Breast epithelium (tissue), 4 donors: Measurements from ENCODE around the gene PDCD2. TPM values are rescaled to one million over a fixed set of nuclear protein-coding genes. Genes with fewer than 3 reads are reported as not detected.

Experiments
- DNase-seq, 2 donors: peaks; one replicate each; pipeline ENCODE4 v3.0.0-alpha.2; 2019; ENCODE audit warnings: low spot score in 2 of 2
- H3K27ac ChIP-seq, 2 donors: fragments of 200-600 bp; sonication (generic) in 1 of 2; one replicate each; pipeline ENCODE4 v1.5.1; 2016 to 2019; ENCODE audit warnings: mild to moderate bottlenecking in 1 of 2
- H3K27me3 ChIP-seq, 2 donors: fragments of 200-600 bp; sonication (generic) in 1 of 2; one replicate each; pipeline versions ENCODE4 v1.5.1 to v1.6.0; 2017 to 2019; ENCODE audit warnings: control low read depth in 1 of 2, mild to moderate bottlenecking in 1 of 2
- H3K36me3 ChIP-seq: fragments of 200-600 bp; one replicate; pipeline ENCODE4 v1.5.1; 2019
- H3K4me1 ChIP-seq, 2 donors: fragments of 200-600 bp; sonication (generic); one replicate each; pipeline ENCODE4 v1.5.1; 2016 to 2019; ENCODE audit warnings: control low read depth in 1 of 2
- H3K4me3 ChIP-seq, 3 donors: fragments of 200-600 bp; sonication (generic); 1 replicate in 2 of 3; 2 replicates in 1 of 3; pipeline ENCODE4 v1.5.1; 2016 to 2019; ENCODE audit warnings: mild to moderate bottlenecking in 3 of 3, moderate library complexity in 2 of 3
- H3K9me3 ChIP-seq, 2 donors: fragments of 200-600 bp; sonication (generic) in 1 of 2; one replicate each; pipeline ENCODE4 v1.5.1; 2016 to 2019; ENCODE audit warnings: control low read depth in 1 of 2
- CTCF ChIP-seq, 3 donors: fragments of 450-650 bp; IDR thresholded peaks; one replicate each; pipeline ENCODE4 v1.5.1; 2016 to 2017; ENCODE audit warnings: antibody characterized with exemption in 3 of 3, mild to moderate bottlenecking in 3 of 3, moderate library complexity in 3 of 3
- POLR2A ChIP-seq: fragments of 450-650 bp; IDR thresholded peaks from one replicate; pipeline ENCODE4 v1.6.1; 2016; ENCODE audit warnings: antibody characterized with exemption, mild to moderate bottlenecking, moderate library complexity
- POLR2AphosphoS5 ChIP-seq, 3 donors: sonication (generic); formaldehyde crosslinking; IDR thresholded peaks; one replicate each; pipeline ENCODE4 v1.6.1; 2017; ENCODE audit warnings: antibody characterized with exemption in 3 of 3
- intact Hi-C: fragments of 100-400 bp; cut with DNase I; formaldehyde crosslinking; loops from one replicate; pipeline ENCODE4 v1.15.1; 2023; ENCODE audit warnings: low total_unique reads
- total RNA-seq, 3 donors: library from RNA; depleted of rRNA; stranded (reverse); fragments of >200 nt; gene quantifications; one replicate each; pipeline ENCODE4 v1.1.0, GENCODE V29; 2016

PDCD2 gene
- total RNA-seq, 3 donors from 2014 or later = 54.4 to 67.8 (median 64.6) TPM

- no peaks in the 10 kb centered on the region for H3K36me3 ChIP-seq
- H3K4me3 ChIP-seq = no peak overlapping the region
- no peak for DNase-seq
- no peaks in the 10 kb centered on the region for H3K27me3 ChIP-seq
- no peak overlapping the region for H3K27ac ChIP-seq
- peaks cover 0 to 4% of the 10 kb centered on the region in 2 donors for H3K4me1 ChIP-seq
- TF ChIP-seq POLR2AphosphoS5 (IDR thresholded peaks at IDR 0.05) = no peak
- no peak for TF ChIP-seq POLR2A
- no peak for TF ChIP-seq CTCF (IDR thresholded peaks at IDR 0.05)
- intact Hi-C loops = no loop called here
- no peaks in the 10 kb centered on the region for H3K9me3 ChIP-seq
Measured at GRCh38 chr6:170545405-170545804, 39.0 kb downstream of the PDCD2 start.

DNA sequence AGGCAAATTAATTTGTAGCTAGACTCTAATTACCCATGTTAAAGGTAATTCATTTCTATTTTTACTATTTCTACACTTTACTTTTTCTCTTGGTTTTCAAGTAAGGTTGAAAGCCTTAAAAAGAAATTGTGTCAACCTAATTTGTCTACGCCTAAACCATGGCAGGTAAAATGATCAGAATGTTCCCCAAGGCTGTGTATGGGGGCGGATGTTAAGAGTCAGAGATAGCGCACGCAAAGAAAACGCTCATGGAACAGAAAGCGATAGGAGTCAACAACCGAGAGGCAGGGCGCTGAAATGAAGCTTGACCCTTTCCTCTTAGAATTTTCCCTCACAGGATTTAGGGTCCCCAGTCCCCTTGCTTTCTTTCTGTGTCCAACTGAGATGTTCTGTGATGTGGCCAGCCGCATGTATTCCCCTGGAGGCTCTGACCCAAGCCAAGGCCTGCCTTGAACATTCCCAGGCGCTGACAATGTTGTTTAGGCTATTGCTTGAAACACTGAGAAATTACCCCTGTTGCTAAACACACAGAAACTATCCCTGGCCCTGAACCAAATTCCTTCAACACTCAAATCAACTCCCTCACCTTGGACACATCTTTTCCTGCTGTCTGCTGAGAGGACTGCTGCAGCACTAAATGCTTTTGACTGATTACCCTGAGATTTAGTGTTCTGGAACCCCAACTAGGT is 42.3 kb downstream of the PDCD2 start:
- TF ChIP-seq POLR2AphosphoS5 (IDR thresholded peaks at IDR 0.05) (no peak), CTCF (IDR thresholded peaks at IDR 0.05) (no peak), POLR2A (no peak)
- H3K27ac ChIP-seq = peak overlapping the region in 1 of 2 donors; percentile 33
- intact Hi-C loops = no loop called here

DNA sequence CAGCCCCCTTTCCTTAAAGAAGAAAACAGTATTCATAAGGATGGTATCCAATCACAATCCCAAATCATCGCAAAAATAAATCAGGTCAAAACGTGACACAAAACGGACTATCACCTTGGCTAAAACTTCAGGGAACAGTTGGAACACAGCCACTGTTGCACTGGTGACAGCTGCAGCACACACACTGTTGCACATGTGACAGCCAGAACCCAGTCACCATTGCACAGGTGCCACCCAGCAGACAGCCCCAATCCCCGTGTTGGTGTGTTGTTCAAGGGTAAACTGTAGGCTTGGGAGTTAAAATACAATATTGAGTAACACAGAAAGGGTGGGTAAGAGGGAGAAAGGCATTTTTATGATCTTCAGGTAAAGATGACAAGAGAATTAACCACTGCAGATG is 47.1 kb downstream of the PDCD2 start:
- no peaks in the 10 kb centered on the region for H3K4me1 ChIP-seq
- TF ChIP-seq POLR2AphosphoS5 (IDR thresholded peaks at IDR 0.05) (no peak), CTCF (IDR thresholded peaks at IDR 0.05) (no peak), POLR2A (no peak)
- no peaks in the 10 kb centered on the region for H3K9me3 ChIP-seq
- intact Hi-C loops = no loop called here
- H3K4me3 ChIP-seq = no peak overlapping the region
- no peak for DNase-seq
- peaks cover 8% of the 10 kb centered on the region for H3K36me3 ChIP-seq
- H3K27me3 ChIP-seq = no peaks in the 10 kb centered on the region
- H3K27ac ChIP-seq = no peak overlapping the region

More for the DNA sequence above, 42.3 kb downstream of the PDCD2 start:
- DNase-seq = no peak
- H3K36me3 ChIP-seq = no peaks in the 10 kb centered on the region
- no peak overlapping the region for H3K4me3 ChIP-seq
- H3K27me3 ChIP-seq = no peaks in the 10 kb centered on the region
- H3K9me3 ChIP-seq = no peaks in the 10 kb centered on the region
- H3K4me1 ChIP-seq = no peaks in the 10 kb centered on the region

- Histone ChIP-seq H3K36me3 (peaks cover 8% of the 10 kb centered on the region), H3K9me3 (no peaks in the 10 kb centered on the region), H3K4me1 (no peaks in the 10 kb centered on the region), H3K4me3 (no peak overlapping the region), H3K27me3 (no peaks in the 10 kb centered on the region), H3K27ac (no peak overlapping the region)
- intact Hi-C loops = no loop called here
- no peak for TF ChIP-seq POLR2AphosphoS5 (IDR thresholded peaks at IDR 0.05)
- no peak for TF ChIP-seq POLR2A
- TF ChIP-seq CTCF (IDR thresholded peaks at IDR 0.05) = no peak
- DNase-seq = no peak
Measured at GRCh38 chr6:170536671-170537070, 47.8 kb downstream of the PDCD2 start.

DNA sequence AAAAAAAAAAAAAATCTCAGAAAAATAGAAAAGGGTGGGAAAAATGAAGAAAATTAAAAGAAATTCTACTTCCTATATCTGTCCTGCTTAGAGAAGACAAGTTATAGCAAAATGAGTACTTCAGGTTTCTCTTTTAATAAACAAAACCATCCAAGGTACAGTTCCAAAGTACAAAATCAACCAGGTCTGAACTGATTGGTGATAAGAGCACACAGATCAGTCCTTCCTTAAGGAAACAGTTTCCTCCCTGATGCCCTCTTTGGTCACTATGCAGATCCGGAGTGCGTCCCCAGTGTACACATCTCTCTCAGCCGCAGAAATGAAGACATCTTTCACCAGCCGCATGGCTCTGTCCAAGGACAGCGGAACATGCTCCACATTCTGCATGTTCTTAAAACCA is 49.4 kb downstream of the PDCD2 start:
- Histone ChIP-seq H3K27ac (no peak overlapping the region), H3K4me3 (no peak overlapping the region), H3K9me3 (no peaks in the 10 kb centered on the region), H3K4me1 (no peaks in the 10 kb centered on the region), H3K36me3 (peaks cover 8% of the 10 kb centered on the region), H3K27me3 (no peaks in the 10 kb centered on the region)
- intact Hi-C loops = no loop called here
- no peak for DNase-seq
- TF ChIP-seq CTCF (IDR thresholded peaks at IDR 0.05) (no peak), POLR2A (no peak), POLR2AphosphoS5 (IDR thresholded peaks at IDR 0.05) (no peak)
